Erythroblast (primary cell): ENCODE data around the gene PNMA6F.
"Not testable (repeated sequence)": the region's sequence is repeated elsewhere in the genome, so short reads cannot be mapped to it uniquely, and the experiment has no call there.

ENCODE experiments used
- GATA1 ChIP-seq: IDR thresholded peaks from 2 replicates; pipeline ENCODE4 v1.6.1; 2011; ENCODE audit warnings: low read depth, mild to moderate bottlenecking, control low read depth, low read length, moderate library complexity
- POLR2A ChIP-seq: IDR thresholded peaks from 2 replicates; pipeline ENCODE4 v1.6.1; 2011; ENCODE audit warnings: mild to moderate bottlenecking, low read length

DNA sequence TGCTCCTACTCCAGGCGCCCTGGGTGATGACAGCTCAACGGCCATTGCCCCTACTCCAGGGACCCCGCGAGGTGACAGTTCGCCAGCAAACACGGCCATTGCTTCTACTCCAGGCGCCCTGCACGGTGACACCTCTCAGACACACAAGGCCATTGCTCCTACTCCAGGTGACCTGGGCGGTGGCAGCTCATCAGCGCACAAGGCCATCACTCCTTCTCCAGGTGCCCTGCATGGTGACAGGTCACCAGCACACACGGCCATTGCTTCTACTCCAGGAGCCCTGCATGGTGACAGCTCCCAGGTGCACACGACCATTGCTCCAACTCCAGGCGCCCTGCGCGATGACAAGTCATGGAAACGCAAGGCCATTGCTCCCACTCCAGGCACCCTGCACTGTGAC, 46.1 kb downstream of the PNMA6F start:
- TF ChIP-seq POLR2A, GATA1: not testable (repeated sequence)
